Activated T-cell treated with anti-CD3 and anti-CD28 coated beads for 24 hours (primary cell): ENCODE results near the gene L3MBTL4.
"Not testable (repeated sequence)": the region's sequence is repeated elsewhere in the genome, so short reads cannot be mapped to it uniquely, and the experiment has no call there.

Experiments
- DNase-seq: peaks from one replicate; pipeline ENCODE4 v3.0.0-alpha.2; 2020; ENCODE audit warnings: low read depth

L3MBTL4 gene

GRCh38 chr18:6106091-6106685 lies 308.5 kb downstream of the L3MBTL4 start:
- no peak for DNase-seq

GRCh38 chr18:6103741-6104140 lies 311.0 kb downstream of the L3MBTL4 start:
- no peak for DNase-seq

- DNase-seq = no peak
Measured at GRCh38 chr18:6096730-6097129, 318.0 kb downstream of the L3MBTL4 start.

GRCh38 chr18:6088432-6088831 lies 326.3 kb downstream of the L3MBTL4 start:
- no peak for DNase-seq

GRCh38 chr18:6086731-6087130 lies 328.0 kb downstream of the L3MBTL4 start:
- no peak for DNase-seq

GRCh38 chr18:6079406-6079805 lies 335.3 kb downstream of the L3MBTL4 start:
- DNase-seq = no peak

- no peak for DNase-seq
Measured at GRCh38 chr18:6078877-6079276, 335.8 kb downstream of the L3MBTL4 start.

- DNase-seq = not testable (repeated sequence)
Measured at GRCh38 chr18:6072423-6072822, 342.3 kb downstream of the L3MBTL4 start.

- no peak for DNase-seq
Measured at GRCh38 chr18:6069539-6069938, 345.2 kb downstream of the L3MBTL4 start.

- DNase-seq = no peak
Measured at GRCh38 chr18:6069103-6069502, 345.6 kb downstream of the L3MBTL4 start.

- DNase-seq = no peak
Measured at GRCh38 chr18:6060149-6060548, 354.6 kb downstream of the L3MBTL4 start.

- no peak for DNase-seq
Measured at GRCh38 chr18:6059551-6059950, 355.2 kb downstream of the L3MBTL4 start.

GRCh38 chr18:6058941-6059340 lies 355.8 kb downstream of the L3MBTL4 start:
- no peak for DNase-seq

- DNase-seq = no peak
Measured at GRCh38 chr18:6057604-6058003, 357.1 kb downstream of the L3MBTL4 start.

- DNase-seq = no peak
Measured at GRCh38 chr18:6056171-6056910, 358.4 kb downstream of the L3MBTL4 start.

- DNase-seq = no peak
Measured at GRCh38 chr18:6055711-6056110, 359.0 kb downstream of the L3MBTL4 start.

- DNase-seq = no peak
Measured at GRCh38 chr18:6054256-6054842, 360.4 kb downstream of the L3MBTL4 start.

- DNase-seq = no peak
Measured at GRCh38 chr18:6052449-6052913, 362.2 kb downstream of the L3MBTL4 start.

GRCh38 chr18:6047596-6047995 lies 367.1 kb downstream of the L3MBTL4 start:
- not testable (repeated sequence) for DNase-seq

GRCh38 chr18:6044773-6045172 lies 369.9 kb downstream of the L3MBTL4 start:
- DNase-seq = no peak

GRCh38 chr18:6044319-6044718 lies 370.4 kb downstream of the L3MBTL4 start:
- no peak for DNase-seq

- no peak for DNase-seq
Measured at GRCh38 chr18:6039055-6039454, 375.7 kb downstream of the L3MBTL4 start.

GRCh38 chr18:6031442-6031841 lies 383.3 kb downstream of the L3MBTL4 start:
- DNase-seq = no peak
